Natural killer cell treated with Interleukin-12 subunit alpha and Interleukin-12 subunit beta and Interleukin-15 and Interleukin-18, amount 100 ng/mL, for 72 hours (primary cell): ENCODE data around the gene IL20. TPM values are rescaled to one million over a fixed set of nuclear protein-coding genes. Genes with fewer than 3 reads are reported as not detected.
A peak's percentile ranks its signal among the peaks of the same experiment; 100 is the strongest.
"Not testable (repeated sequence)": the region's sequence is repeated elsewhere in the genome, so short reads cannot be mapped to it uniquely, and the experiment has no call there.

Experiments used
- ATAC-seq, 2 donors: fragments of 150-1000 bp; cut with Tn5 transposase in 1 of 2; sonication (Bioruptor Pico), chemical (Tn5 transposase) in 1 of 2; 2 replicates each; pipeline ENCODE4 v1.10.0; 2021
- DNase-seq: peaks from one replicate; pipeline ENCODE4 v3.0.0; 2022; ENCODE audit warnings: low spot score
- H3K27ac Mint-ChIP-seq, 2 donors: 1 replicate in 1 of 2; 2 replicates in 1 of 2; pipeline ENCODE4 v1.8.0; 2022; ENCODE audit warnings: mixed read lengths in 2 of 2, mild to moderate bottlenecking in 1 of 2, moderate library complexity in 1 of 2
- H3K27me3 Mint-ChIP-seq, 2 donors: 1 replicate in 1 of 2; 2 replicates in 1 of 2; pipeline ENCODE4 v1.8.0; 2022; ENCODE audit warnings: mixed read lengths in 2 of 2
- H3K36me3 Mint-ChIP-seq: one replicate; pipeline ENCODE4 v1.8.0; 2022; ENCODE audit warnings: mixed read lengths
- H3K4me1 Mint-ChIP-seq, 2 donors: 1 replicate in 1 of 2; 2 replicates in 1 of 2; pipeline ENCODE4 v1.8.0; 2022; ENCODE audit warnings: low read depth in 2 of 2, mixed read lengths in 2 of 2, mild to moderate bottlenecking in 1 of 2
- H3K4me3 Mint-ChIP-seq: one replicate; pipeline ENCODE4 v1.8.0; 2022; ENCODE audit warnings: mixed read lengths
- H3K9me3 Mint-ChIP-seq: 2 replicates; pipeline ENCODE4 v1.8.0; 2022; ENCODE audit warnings: mixed read lengths
- total RNA-seq, 2 donors: library from RNA; stranded (reverse); gene quantifications; one replicate each; pipeline ENCODE4 v1.2.3, GENCODE V29; 2022

IL20 gene
- total RNA-seq, 2 donors from 2014 or later, result not detected

- Mint-ChIP-seq H3K36me3 (peaks cover 4% of the 10 kb centered on the region), H3K27ac (no peak overlapping the region), H3K4me1 (no peaks in the 10 kb centered on the region), H3K9me3 (no peaks in the 10 kb centered on the region), H3K27me3 (peaks cover 35 to 41% of the 10 kb centered on the region in 2 donors), H3K4me3 (no peak overlapping the region)
- DNase-seq (no peak), ATAC-seq (no peak)
Observed at GRCh38 chr1:206851341-206852010, 13.9 kb upstream of the IL20 start.

DNA sequence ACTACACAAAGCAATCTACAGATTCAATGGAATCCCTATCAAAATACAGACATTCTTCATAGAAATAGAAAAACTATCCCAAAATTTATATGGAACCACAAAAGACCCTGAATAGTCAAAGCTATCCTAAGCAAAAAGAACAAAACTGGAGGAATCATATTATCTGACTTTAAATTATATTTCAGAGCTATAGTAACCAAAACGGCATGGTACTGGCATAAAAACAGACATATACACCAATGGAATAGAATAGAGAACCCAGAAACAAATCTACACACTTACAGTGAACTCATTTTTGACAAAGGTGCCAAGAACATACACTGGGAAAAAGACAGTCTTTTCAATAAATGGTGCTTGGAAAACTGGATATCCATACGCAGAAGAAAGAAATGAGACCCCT, 12.8 kb upstream of the IL20 start:
- H3K4me1 Mint-ChIP-seq, H3K27ac Mint-ChIP-seq, ATAC-seq, H3K36me3 Mint-ChIP-seq, H3K4me3 Mint-ChIP-seq, H3K9me3 Mint-ChIP-seq, DNase-seq: not testable (repeated sequence)
- H3K27me3 Mint-ChIP-seq, result peaks cover 35 to 41% of the 10 kb centered on the region in 2 donors

GRCh38 chr1:206853696-206854095, 11.7 kb upstream of the IL20 start:
- H3K4me1 Mint-ChIP-seq, H3K4me3 Mint-ChIP-seq, DNase-seq, H3K27ac Mint-ChIP-seq, H3K9me3 Mint-ChIP-seq, ATAC-seq, H3K36me3 Mint-ChIP-seq: not testable (repeated sequence)
- H3K27me3 Mint-ChIP-seq, result peaks cover 32 to 39% of the 10 kb centered on the region in 2 donors

DNA sequence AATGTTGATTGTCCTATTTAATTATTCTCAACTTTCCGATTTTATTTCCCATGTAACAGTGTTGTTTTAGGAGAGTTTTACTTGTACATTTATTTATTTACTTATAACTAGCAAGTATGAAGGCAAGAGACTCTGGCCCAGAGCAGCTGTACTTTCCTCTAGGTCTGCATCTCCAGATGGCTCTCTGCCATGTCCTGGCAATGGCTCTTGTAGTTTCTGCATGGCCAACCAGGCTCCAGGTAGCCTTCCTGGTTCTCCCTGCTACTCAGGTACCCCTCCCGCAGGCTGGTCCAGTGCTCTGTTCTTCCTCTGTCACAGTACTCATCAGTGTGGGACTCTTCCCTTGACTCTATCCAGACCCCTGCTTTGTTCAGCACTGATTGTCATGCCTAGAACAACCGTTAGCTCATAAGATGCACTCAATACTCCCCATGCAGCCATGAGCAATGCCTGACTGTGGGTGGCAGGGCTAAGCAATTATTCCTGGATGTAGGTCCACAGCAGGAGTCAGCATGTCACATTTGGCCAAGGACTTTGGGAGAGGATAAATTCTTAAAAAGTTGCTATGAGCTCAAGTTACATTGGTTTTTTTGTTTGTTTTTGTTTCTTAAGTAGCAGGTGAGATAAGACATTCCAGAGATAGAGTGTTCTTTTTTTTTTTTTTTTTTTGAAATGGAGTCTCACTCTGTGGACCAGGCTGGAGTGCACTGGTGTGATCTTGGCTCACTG, 10.9 kb upstream of the IL20 start:
- Mint-ChIP-seq H3K9me3 (no peaks in the 10 kb centered on the region), H3K27me3 (peaks cover 30 to 32% of the 10 kb centered on the region in 2 donors), H3K4me1 (no peaks in the 10 kb centered on the region), H3K4me3 (no peak overlapping the region), H3K36me3 (peaks cover 4% of the 10 kb centered on the region), H3K27ac (no peak overlapping the region)
- no peak for DNase-seq
- peak in 1 of 2 donors; percentile 27 for ATAC-seq

DNA sequence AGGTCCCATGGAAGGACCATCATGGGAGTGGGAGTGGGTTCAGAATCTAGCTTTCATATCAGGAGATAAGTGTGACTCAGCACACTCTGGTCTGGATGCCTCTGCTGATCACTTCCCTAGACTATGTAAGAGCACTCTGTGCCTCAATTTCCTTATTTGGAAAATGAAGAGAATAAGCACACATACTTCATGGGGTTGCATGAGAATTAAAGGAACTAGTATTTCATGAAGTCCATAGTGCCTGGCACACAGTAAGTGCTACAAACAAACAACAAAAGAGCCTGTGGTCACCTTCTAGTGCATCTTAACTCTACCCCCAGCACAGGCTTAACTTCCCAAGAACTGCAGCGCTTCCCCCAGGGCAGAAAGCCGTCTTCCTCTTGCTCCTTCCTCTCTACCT, 9.6 kb upstream of the IL20 start:
- H3K27me3 Mint-ChIP-seq, result peaks cover 24 to 31% of the 10 kb centered on the region in 2 donors
- ATAC-seq (no peak), DNase-seq (no peak)
- H3K4me1 Mint-ChIP-seq, result no peaks in the 10 kb centered on the region
- no peak overlapping the region for H3K4me3 Mint-ChIP-seq
- no peaks in the 10 kb centered on the region for H3K9me3 Mint-ChIP-seq
- no peak overlapping the region for H3K27ac Mint-ChIP-seq
- peaks cover 4% of the 10 kb centered on the region for H3K36me3 Mint-ChIP-seq

GRCh38 chr1:206856674-206857464, 8.6 kb upstream of the IL20 start:
- no peak overlapping the region for H3K27ac Mint-ChIP-seq
- peak in 1 of 2 donors; percentile 38 for ATAC-seq
- H3K27me3 Mint-ChIP-seq, result peaks cover 23 to 30% of the 10 kb centered on the region in 2 donors
- no peak overlapping the region for H3K4me3 Mint-ChIP-seq
- no peaks in the 10 kb centered on the region for H3K9me3 Mint-ChIP-seq
- H3K36me3 Mint-ChIP-seq, result peaks cover 4% of the 10 kb centered on the region
- H3K4me1 Mint-ChIP-seq, result no peaks in the 10 kb centered on the region
- no peak for DNase-seq

- no peak overlapping the region for H3K27ac Mint-ChIP-seq
- H3K4me1 Mint-ChIP-seq, result no peaks in the 10 kb centered on the region
- no peak overlapping the region for H3K4me3 Mint-ChIP-seq
- DNase-seq (no peak), ATAC-seq (no peak)
- H3K27me3 Mint-ChIP-seq, result peaks cover 22 to 27% of the 10 kb centered on the region in 2 donors
- no peaks in the 10 kb centered on the region for H3K36me3 Mint-ChIP-seq
- H3K9me3 Mint-ChIP-seq, result no peaks in the 10 kb centered on the region
Observed at GRCh38 chr1:206859082-206859521, 6.3 kb upstream of the IL20 start.

- Mint-ChIP-seq H3K27ac (no peak overlapping the region), H3K4me1 (no peaks in the 10 kb centered on the region), H3K4me3 (no peak overlapping the region), H3K27me3 (peaks cover 18 to 27% of the 10 kb centered on the region in 2 donors), H3K9me3 (no peaks in the 10 kb centered on the region), H3K36me3 (no peaks in the 10 kb centered on the region)
- DNase-seq, result no peak
- no peak for ATAC-seq
Observed at GRCh38 chr1:206860165-206860564, 5.3 kb upstream of the IL20 start.

DNA sequence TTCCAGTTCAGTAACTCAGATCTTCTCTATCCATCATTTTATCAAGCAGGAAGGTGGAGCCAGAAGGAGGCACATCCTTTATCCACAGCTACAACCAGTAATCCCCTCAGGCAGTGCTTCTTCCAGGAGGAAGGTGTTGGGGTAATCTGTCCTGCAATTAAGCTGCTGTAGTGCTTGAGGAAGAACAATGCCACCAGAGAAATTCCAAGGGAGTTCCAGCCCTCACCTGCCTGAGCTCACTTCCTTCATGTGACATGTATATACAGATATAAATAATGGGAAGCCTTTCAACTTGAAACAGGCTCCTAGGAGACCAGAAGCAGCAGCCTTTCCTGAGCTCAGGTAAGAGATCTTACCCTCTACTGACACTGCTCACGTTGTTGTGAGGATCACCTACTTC, 2.2 kb upstream of the IL20 start:
- ATAC-seq (no peak), DNase-seq (no peak)
- no peaks in the 10 kb centered on the region for H3K9me3 Mint-ChIP-seq
- no peak overlapping the region for H3K4me3 Mint-ChIP-seq
- H3K27me3 Mint-ChIP-seq, result peaks cover 23 to 27% of the 10 kb centered on the region in 2 donors
- H3K36me3 Mint-ChIP-seq, result no peaks in the 10 kb centered on the region
- no peaks in the 10 kb centered on the region for H3K4me1 Mint-ChIP-seq
- H3K27ac Mint-ChIP-seq, result no peak overlapping the region

DNA sequence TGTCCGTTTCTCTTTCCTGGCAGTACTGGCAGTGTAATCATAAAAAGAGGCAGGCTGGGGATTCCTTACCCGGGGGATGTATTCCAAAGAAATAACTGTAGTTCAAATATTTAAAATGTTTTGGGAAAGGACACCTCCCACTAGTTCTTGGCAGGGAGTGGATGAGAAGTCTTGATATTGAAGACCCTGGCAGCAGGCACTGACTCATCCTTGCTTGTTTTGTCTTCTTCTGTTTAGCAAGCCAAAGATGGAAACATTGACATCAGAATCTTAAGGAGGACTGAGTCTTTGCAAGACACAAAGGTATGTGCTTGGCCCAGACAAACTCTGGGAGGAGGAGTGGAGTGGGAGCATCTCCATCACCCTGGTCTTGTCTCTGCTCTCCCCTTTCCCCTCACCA, 639 bp downstream of the IL20 start:
- Mint-ChIP-seq H3K27me3 (peaks cover 13 to 17% of the 10 kb centered on the region in 2 donors), H3K36me3 (no peaks in the 10 kb centered on the region), H3K9me3 (no peaks in the 10 kb centered on the region), H3K4me3 (no peak overlapping the region), H3K4me1 (no peaks in the 10 kb centered on the region), H3K27ac (no peak overlapping the region)
- ATAC-seq, result no peak
- DNase-seq, result no peak

DNA sequence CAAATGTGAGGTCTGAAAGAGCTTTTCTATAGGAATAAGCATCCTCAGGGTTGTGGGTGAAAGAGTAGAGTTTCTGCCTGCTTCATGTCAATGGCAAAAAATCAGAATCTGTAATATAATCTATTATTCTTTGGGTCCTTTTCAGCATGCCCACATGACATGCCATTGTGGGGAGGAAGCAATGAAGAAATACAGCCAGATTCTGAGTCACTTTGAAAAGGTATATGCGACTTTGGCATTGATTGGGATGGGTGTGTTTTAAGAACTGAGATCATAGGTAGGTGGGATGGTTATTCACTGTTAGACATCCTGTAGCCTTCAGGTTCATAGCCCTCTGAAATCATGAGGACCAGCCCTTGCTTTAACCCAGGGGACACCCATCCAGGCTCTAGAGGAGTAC, 1.8 kb downstream of the IL20 start:
- Mint-ChIP-seq H3K27me3 (peaks cover 7 to 13% of the 10 kb centered on the region in 2 donors), H3K4me3 (no peak overlapping the region), H3K4me1 (no peaks in the 10 kb centered on the region), H3K9me3 (no peaks in the 10 kb centered on the region), H3K36me3 (no peaks in the 10 kb centered on the region), H3K27ac (no peak overlapping the region)
- DNase-seq (no peak), ATAC-seq (no peak)

DNA sequence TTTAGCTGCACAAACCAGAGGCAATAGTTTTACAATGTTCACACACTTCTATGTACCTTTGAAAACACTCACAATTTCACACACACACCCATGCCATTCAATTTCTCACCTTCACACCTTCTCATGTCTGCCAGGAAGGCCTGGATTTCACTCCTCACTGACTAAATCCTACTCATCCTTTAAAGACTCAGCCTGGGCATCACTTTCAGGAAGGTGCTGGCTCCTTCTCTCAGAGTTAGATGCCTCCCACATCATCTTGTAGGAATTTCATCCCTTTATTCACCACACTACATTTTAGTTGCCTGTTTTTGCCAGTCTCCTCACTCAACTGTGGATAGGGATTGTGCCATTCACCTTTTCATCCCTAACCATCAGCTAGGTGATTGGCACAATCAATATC, 2.3 kb downstream of the IL20 start:
- ATAC-seq (no peak), DNase-seq (no peak)
- H3K9me3 Mint-ChIP-seq, result no peaks in the 10 kb centered on the region
- no peak overlapping the region for H3K27ac Mint-ChIP-seq
- H3K27me3 Mint-ChIP-seq, result peaks cover 5 to 13% of the 10 kb centered on the region in 2 donors
- no peaks in the 10 kb centered on the region for H3K36me3 Mint-ChIP-seq
- H3K4me1 Mint-ChIP-seq, result no peaks in the 10 kb centered on the region
- H3K4me3 Mint-ChIP-seq, result no peak overlapping the region

GRCh38 chr1:206868264-206868663, 2.8 kb downstream of the IL20 start:
- Mint-ChIP-seq H3K9me3 (no peaks in the 10 kb centered on the region), H3K4me1 (no peaks in the 10 kb centered on the region), H3K27me3 (peaks cover 0 to 9% of the 10 kb centered on the region in 2 donors), H3K4me3 (no peak overlapping the region), H3K27ac (no peak overlapping the region), H3K36me3 (no peaks in the 10 kb centered on the region)
- ATAC-seq (no peak), DNase-seq (no peak)

GRCh38 chr1:206872139-206872538, 6.7 kb downstream of the IL20 start:
- ATAC-seq, result no peak

More at GRCh38 chr1:206872139-206872538, 6.7 kb downstream of the IL20 start:
- H3K4me3 Mint-ChIP-seq, result no peak overlapping the region
- no peaks in the 10 kb centered on the region for H3K4me1 Mint-ChIP-seq
- H3K27ac Mint-ChIP-seq, result no peak overlapping the region
- peaks cover 8% of the 10 kb centered on the region in 2 donors for H3K27me3 Mint-ChIP-seq
- H3K9me3 Mint-ChIP-seq, result peaks cover 3% of the 10 kb centered on the region
- no peak for DNase-seq
- H3K36me3 Mint-ChIP-seq, result peaks cover 15% of the 10 kb centered on the region
